Psoas muscle (tissue), 8 donors: ENCODE measurements around the gene PARS2. TPM values are rescaled to one million over a fixed set of nuclear protein-coding genes. Genes with fewer than 3 reads are reported as not detected.

Source experiments
- ATAC-seq, 4 donors: fragments of 200-7000 bp; cut with Tn5 transposase; one replicate each; pipeline ENCODE4 v1.9.1; 2020; ENCODE audit warnings: moderate library complexity in 3 of 4, mild to moderate bottlenecking in 2 of 4
- DNase-seq, 2 donors: peaks; one replicate each; pipeline ENCODE4 v3.0.0-alpha.2; 2020
- H3K27ac ChIP-seq: fragments of 200-600 bp; one replicate; pipeline ENCODE4 v1.8.0; 2022
- H3K27me3 ChIP-seq, 3 donors: fragments of 200-600 bp in 1 of 3; one replicate each; pipeline versions ENCODE4 v1.6.1 to v1.8.0; 2013 to 2022; ENCODE audit warnings: low read length in 2 of 3, mild to moderate bottlenecking in 2 of 3, moderate library complexity in 1 of 3; ENCODE audit not compliant: insufficient read depth in 3 of 3
- H3K36me3 ChIP-seq, 2 donors: fragments of 200-600 bp in 1 of 2; one replicate each; pipeline versions ENCODE4 v1.6.1 to v1.8.0; 2013 to 2022; ENCODE audit warnings: low read depth in 1 of 2, mild to moderate bottlenecking in 1 of 2, moderate library complexity in 1 of 2; ENCODE audit not compliant: insufficient read depth in 1 of 2
- H3K4me1 ChIP-seq: fragments of 200-600 bp; one replicate; pipeline ENCODE4 v1.8.0; 2022
- H3K4me3 ChIP-seq: fragments of 200-600 bp; one replicate; pipeline ENCODE4 v1.8.0; 2022; ENCODE audit warnings: mild to moderate bottlenecking
- H3K9me3 ChIP-seq: fragments of 200-600 bp; one replicate; pipeline ENCODE4 v1.8.0; 2022
- CTCF ChIP-seq: fragments of 200-600 bp; IDR thresholded peaks from one replicate; pipeline ENCODE4 v1.8.0; 2022; ENCODE audit warnings: antibody characterized with exemption
- WGBS, 3 donors: extraction: QIAGEN DNeasy Blood & Tissue Kit; methylation state at CpG; one replicate each; pipeline versions ENCODE4 v1.1.6 to v1.1.7; 2013; 5-methylcytosine and 5-hydroxymethylcytosine counted together
- intact Hi-C, 2 donors: fragments of 100-400 bp; cut with DNase I; formaldehyde crosslinking; loops; one replicate each; pipeline versions ENCODE4 v1.11.0 to v1.14.2; 2022
- polyA plus RNA-seq, 3 donors: library from polyadenylated mRNA; stranded (reverse); fragments of 200-250 nt; gene quantifications; one replicate each; pipeline ENCODE4 v1.2.3, GENCODE V29; 2013
- total RNA-seq, 4 donors: library from RNA; stranded (reverse); fragmentation: NEBNext Ultra II Directional in 2 of 4; extraction: Animal tissue kit (Norgen Biotek cat#: 25700) in 2 of 4; gene quantifications; one replicate each; pipeline versions ENCODE4 v1.2.1 to v1.2.4, GENCODE V29; 2021 to 2023
- donor health status: healthy with polysubstance abuse.
- donor health status: DM: no; HTN: no; CAD: no; lungs with moderate emphysema.
- donor health status: Bipolar disorder and iron deficiency.
- donor health status: healthy.
- donor health status: DM: yes; HTN: yes; CAD: no.
- donor health status: DM: no; HTN: no; CAD: no.
- donor health status: DM: no; HTN: no; CAD: no.
- donor health status: DM: yes; HTN: yes; CAD: no.

PARS2 gene
- total and polyA plus RNA-seq, 7 donors: 2.4 to 5.6 (median 3.5) TPM

- Histone ChIP-seq H3K27ac (no peak overlapping the region), H3K9me3 (no peaks in the 10 kb centered on the region), H3K4me1 (peaks cover 5% of the 10 kb centered on the region), H3K4me3 (peak overlapping the region; percentile 52), H3K36me3 (no peaks in the 10 kb centered on the region), H3K27me3 (peaks cover 0 to 26% (median 2%) of the 10 kb centered on the region in 3 donors)
- DNase-seq: peak in 1 of 2 donors; percentile 51
- 36 to 38% (median 37%) methylated on average over 31 to 39 of the region's 39 CpGs for WGBS, 3 donors
- intact Hi-C loops: no loop called here
- peak in 2 of 4 donors; percentile 13 to 27 for ATAC-seq
- TF ChIP-seq CTCF: no peak
Observed at GRCh38 chr1:54800041-54800898, 35.9 kb upstream of the PARS2 start.

GRCh38 chr1:54798769-54799641 is 34.7 kb upstream of the PARS2 start:
- no peak for TF ChIP-seq CTCF
- 55 to 73% (median 58%) methylated on average over 6 of the region's 6 CpGs for WGBS, 3 donors
- intact Hi-C loops: no loop called here
- Histone ChIP-seq H3K36me3 (no peaks in the 10 kb centered on the region), H3K27me3 (peaks cover 0 to 26% (median 2%) of the 10 kb centered on the region in 3 donors), H3K27ac (no peak overlapping the region), H3K9me3 (no peaks in the 10 kb centered on the region), H3K4me1 (peaks cover 5% of the 10 kb centered on the region), H3K4me3 (no peak overlapping the region)
- peak in 1 of 2 donors; percentile 38 for DNase-seq
- ATAC-seq: peak in 1 of 4 donors; percentile 25

- Histone ChIP-seq H3K4me3 (no peak overlapping the region), H3K36me3 (no peaks in the 10 kb centered on the region), H3K27ac (no peak overlapping the region), H3K9me3 (no peaks in the 10 kb centered on the region), H3K27me3 (peaks cover 0 to 26% (median 0%) of the 10 kb centered on the region in 3 donors), H3K4me1 (peaks cover 5% of the 10 kb centered on the region)
- intact Hi-C loops: no loop called here
- WGBS, 3 donors: 73 to 74% (median 73%) methylated on average over 3 of the region's 3 CpGs
- no peak for DNase-seq
- ATAC-seq: no peak
- TF ChIP-seq CTCF: no peak
Observed at GRCh38 chr1:54798206-54798605, 33.9 kb upstream of the PARS2 start.

- peaks cover 5% of the 10 kb centered on the region for H3K4me1 ChIP-seq
- TF ChIP-seq CTCF: no peak
- no peak overlapping the region for H3K27ac ChIP-seq
- no peak overlapping the region for H3K4me3 ChIP-seq
- peak in 1 of 2 donors; percentile 3 for DNase-seq
- 83 to 89% (median 86%) methylated on average over 2 of the region's 2 CpGs for WGBS, 3 donors
- no peak for ATAC-seq
- no peaks in the 10 kb centered on the region for H3K36me3 ChIP-seq
- peaks cover 0 to 18% (median 6%) of the 10 kb centered on the region in 3 donors for H3K27me3 ChIP-seq
- H3K9me3 ChIP-seq: peaks cover 4% of the 10 kb centered on the region
- intact Hi-C loops: no loop called here
Observed at GRCh38 chr1:54796902-54797301, 32.6 kb upstream of the PARS2 start.
